ENCODE measurements around the gene CASS4. TPM values are rescaled to one million over a fixed set of nuclear protein-coding genes. Genes with fewer than 3 reads are reported as not detected.

Gene CASS4
- total RNA-seq, 2 experiments from 2014 or later: 17.8 to 18.8 TPM

DNA sequence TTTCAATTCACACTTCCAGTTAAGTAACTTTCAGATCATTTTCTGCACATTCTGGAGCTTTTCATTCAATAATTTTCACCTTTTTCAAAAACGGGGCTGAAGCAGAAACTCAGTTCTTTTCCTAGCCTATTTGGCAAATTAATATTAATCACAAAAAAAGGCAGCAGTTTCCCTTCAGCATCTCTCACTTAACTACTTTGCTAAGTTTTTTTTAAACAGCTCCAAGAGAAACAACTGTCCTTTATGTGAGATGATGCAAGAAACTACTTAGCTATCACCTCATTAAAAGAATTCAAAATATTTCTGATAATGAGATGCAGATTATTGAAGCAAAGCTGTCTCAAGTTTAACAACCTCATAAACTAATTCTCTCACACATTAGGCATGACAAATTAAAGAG, 11.8 kb downstream of the CASS4 start:
- H3K36me3 Mint-ChIP-seq (ENCODE audit: low read depth): peaks cover 56% of the 10 kb centered on the region
- ATAC-seq (no peak), DNase-seq (no peak)
- no peaks in the 10 kb centered on the region for H3K9me3 Mint-ChIP-seq (ENCODE audit: insufficient read depth)
- no peaks in the 10 kb centered on the region for H3K27me3 Mint-ChIP-seq (ENCODE audit: low read depth)
- no peak overlapping the region for H3K27ac Mint-ChIP-seq
- ChIA-PET POLR2A (interaction anchor here (1.5 kb wide), 1 partner anchor 12 kb away, joined by 8 read pairs; the partner anchor contains the start of gene CASS4), CTCF (interaction anchor here (1.2 to 5.4 kb wide), 3 partner anchors 9 to 19 kb away, joined by 3 to 29 read pairs (median 6); partner anchors contain the start of gene CASS4)
- H3K4me3 Mint-ChIP-seq: no peak overlapping the region
- H3K4me1 Mint-ChIP-seq (ENCODE audit: low read depth): peaks cover 67% of the 10 kb centered on the region

DNA sequence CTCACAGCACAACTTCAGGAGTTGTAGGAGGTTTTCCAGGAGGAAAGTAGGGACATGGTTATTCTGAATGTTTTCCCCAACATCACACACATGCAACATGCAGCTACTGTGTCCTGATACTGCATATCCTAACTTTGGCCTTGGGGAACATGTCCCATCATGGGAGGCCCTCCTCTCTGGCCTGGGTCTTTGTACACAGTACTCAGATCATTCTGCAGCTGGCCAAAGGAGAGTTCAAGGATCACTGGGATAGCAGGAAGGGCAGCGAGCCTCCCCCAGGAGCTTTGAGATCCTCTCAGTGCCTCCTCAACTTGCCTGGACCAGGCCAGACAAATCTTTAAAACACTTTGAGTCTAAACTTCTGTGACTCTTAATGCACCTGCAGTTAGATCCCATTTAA, 12.9 kb downstream of the CASS4 start:
- CTCF ChIA-PET: interaction anchor here (1.2 to 5.4 kb wide), 4 partner anchors 8 to 17 kb away, joined by 3 to 29 read pairs (median 5); partner anchors contain the start of gene CASS4
- H3K4me3 Mint-ChIP-seq: no peak overlapping the region
- H3K27me3 Mint-ChIP-seq (ENCODE audit: low read depth): no peaks in the 10 kb centered on the region
- H3K27ac Mint-ChIP-seq: no peak overlapping the region
- H3K4me1 Mint-ChIP-seq (ENCODE audit: low read depth): peaks cover 68% of the 10 kb centered on the region
- POLR2A ChIA-PET: interaction anchor here (1.5 to 1.6 kb wide), 2 partner anchors 9 to 13 kb away, joined by 4 to 8 read pairs; partner anchors contain the start of gene CASS4
- H3K9me3 Mint-ChIP-seq (ENCODE audit: insufficient read depth): no peaks in the 10 kb centered on the region
- DNase-seq (no peak), ATAC-seq (no peak)
- peaks cover 62% of the 10 kb centered on the region for H3K36me3 Mint-ChIP-seq (ENCODE audit: low read depth)

- ATAC-seq (no peak), DNase-seq (no peak)
- Mint-ChIP-seq H3K27ac (no peak overlapping the region), H3K9me3 (ENCODE audit: insufficient read depth) (no peaks in the 10 kb centered on the region), H3K36me3 (ENCODE audit: low read depth) (peaks cover 63% of the 10 kb centered on the region), H3K4me3 (no peak overlapping the region), H3K27me3 (ENCODE audit: low read depth) (no peaks in the 10 kb centered on the region), H3K4me1 (ENCODE audit: low read depth) (peaks cover 70% of the 10 kb centered on the region)
- POLR2A ChIA-PET: interaction anchor here (0.7 to 1.6 kb wide), 2 partner anchors 10 to 14 kb away, joined by 4 read pairs; partner anchors contain the start of gene CASS4
- CTCF ChIA-PET: interaction anchor here (1.0 to 1.4 kb wide), 3 partner anchors 11 to 14 kb away, joined by 3 to 4 read pairs (median 4); partner anchors contain the start of gene CASS4
Observed at GRCh38 chr20:56426026-56426425, 14.0 kb downstream of the CASS4 start.

- CTCF ChIA-PET: interaction anchor here (1.3 kb wide), 1 partner anchor 15 kb away, joined by 4 read pairs; the partner anchor contains the start of gene CASS4
- ATAC-seq (no peak), DNase-seq (no peak)
- Mint-ChIP-seq H3K36me3 (ENCODE audit: low read depth) (peaks cover 61% of the 10 kb centered on the region), H3K27me3 (ENCODE audit: low read depth) (no peaks in the 10 kb centered on the region), H3K9me3 (ENCODE audit: insufficient read depth) (no peaks in the 10 kb centered on the region), H3K4me1 (ENCODE audit: low read depth) (peaks cover 63% of the 10 kb centered on the region), H3K4me3 (no peak overlapping the region), H3K27ac (no peak overlapping the region)
- POLR2A ChIA-PET: no interaction called here
Observed at GRCh38 chr20:56426926-56427325, 14.9 kb downstream of the CASS4 start.

GRCh38 chr20:56427797-56428196, 15.7 kb downstream of the CASS4 start:
- peaks cover 57% of the 10 kb centered on the region for H3K4me1 Mint-ChIP-seq (ENCODE audit: low read depth)
- no peak for DNase-seq
- ATAC-seq: no peak
- no peaks in the 10 kb centered on the region for H3K9me3 Mint-ChIP-seq (ENCODE audit: insufficient read depth)
- H3K27ac Mint-ChIP-seq: peak overlapping the region; percentile 5
- H3K27me3 Mint-ChIP-seq (ENCODE audit: low read depth): no peaks in the 10 kb centered on the region
- ChIA-PET POLR2A (interaction anchor here (0.9 kb wide), 1 partner anchor 8 kb away, joined by 3 read pairs; no protein-coding TSS in a partner anchor), CTCF (interaction anchor here (1.2 to 3.6 kb wide), 2 partner anchors 8 to 15 kb away, joined by 4 to 24 read pairs; no protein-coding TSS in a partner anchor)
- H3K4me3 Mint-ChIP-seq: no peak overlapping the region
- peaks cover 57% of the 10 kb centered on the region for H3K36me3 Mint-ChIP-seq (ENCODE audit: low read depth)

DNA sequence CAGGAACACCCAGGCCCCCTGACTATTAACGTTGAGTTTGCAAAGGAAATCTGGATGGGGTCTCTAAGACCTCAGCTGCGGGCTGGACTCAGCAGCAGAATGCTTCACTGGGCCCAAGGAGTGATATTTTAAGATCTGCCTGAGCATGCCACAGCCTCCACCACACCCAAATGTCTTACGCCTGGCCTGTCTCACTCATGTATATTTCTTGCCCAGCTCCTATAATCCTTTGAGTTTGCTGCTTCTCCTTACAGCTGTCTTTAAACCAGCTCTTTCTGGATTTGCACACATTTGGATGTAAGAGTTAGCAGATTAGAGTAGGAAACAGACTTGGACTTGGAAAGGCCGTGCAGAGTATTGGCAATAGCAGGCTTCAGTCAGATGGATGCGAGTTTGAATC, 16.4 kb downstream of the CASS4 start:
- Mint-ChIP-seq H3K9me3 (ENCODE audit: insufficient read depth) (no peaks in the 10 kb centered on the region), H3K36me3 (ENCODE audit: low read depth) (peaks cover 60% of the 10 kb centered on the region), H3K4me1 (ENCODE audit: low read depth) (peaks cover 57% of the 10 kb centered on the region), H3K4me3 (no peak overlapping the region), H3K27ac (peak overlapping the region; percentile 5), H3K27me3 (ENCODE audit: low read depth) (no peaks in the 10 kb centered on the region)
- POLR2A ChIA-PET: interaction anchor here (0.7 to 0.9 kb wide), 2 partner anchors 9 to 11 kb away, joined by 3 read pairs; no protein-coding TSS in a partner anchor
- CTCF ChIA-PET: interaction anchor here (1.2 to 3.6 kb wide), 2 partner anchors 9 to 14 kb away, joined by 4 to 24 read pairs; no protein-coding TSS in a partner anchor
- DNase-seq: no peak
- ATAC-seq: no peak

DNA sequence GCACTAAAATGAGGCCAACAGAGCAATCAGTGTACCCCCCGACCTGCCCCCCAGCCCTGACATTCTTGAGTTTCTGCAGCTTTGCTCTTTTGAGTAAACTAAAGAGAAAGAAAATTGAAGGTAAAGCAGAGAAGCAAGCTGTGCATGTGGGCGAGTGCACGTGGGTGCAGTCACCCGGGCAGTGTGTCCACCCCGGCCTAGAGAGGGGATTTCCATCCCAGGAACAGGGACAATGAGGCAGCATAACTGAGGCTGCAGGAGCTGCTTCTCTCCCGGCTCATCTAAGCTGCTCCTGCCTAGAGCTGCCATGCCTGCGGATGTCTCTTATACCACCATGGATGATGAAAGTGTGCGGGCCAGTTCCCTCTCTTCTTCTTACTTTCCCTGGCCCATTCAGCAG, 16.8 kb downstream of the CASS4 start:
- no peak for DNase-seq
- H3K4me1 Mint-ChIP-seq (ENCODE audit: low read depth): peaks cover 61% of the 10 kb centered on the region

GRCh38 chr20:56429502-56429901, 17.4 kb downstream of the CASS4 start:
- peak overlapping the region; percentile 68 for H3K4me3 Mint-ChIP-seq
- no peaks in the 10 kb centered on the region for H3K9me3 Mint-ChIP-seq (ENCODE audit: insufficient read depth)
- H3K4me1 Mint-ChIP-seq (ENCODE audit: low read depth): peaks cover 62% of the 10 kb centered on the region
- DNase-seq: no peak
- no peaks in the 10 kb centered on the region for H3K27me3 Mint-ChIP-seq (ENCODE audit: low read depth)
- ATAC-seq: peak; percentile 40
- peaks cover 64% of the 10 kb centered on the region for H3K36me3 Mint-ChIP-seq (ENCODE audit: low read depth)
- peak overlapping the region; percentile 90 for H3K27ac Mint-ChIP-seq
- CTCF ChIA-PET: interaction anchor here (3.6 kb wide), 1 partner anchor 10 kb away, joined by 24 read pairs; no protein-coding TSS in a partner anchor
- POLR2A ChIA-PET: no interaction called here

More for the DNA sequence above, 16.8 kb downstream of the CASS4 start:
- Mint-ChIP-seq H3K9me3 (ENCODE audit: insufficient read depth) (no peaks in the 10 kb centered on the region), H3K27ac (peak overlapping the region; percentile 90), H3K27me3 (ENCODE audit: low read depth) (no peaks in the 10 kb centered on the region), H3K36me3 (ENCODE audit: low read depth) (peaks cover 64% of the 10 kb centered on the region), H3K4me3 (no peak overlapping the region)
- POLR2A ChIA-PET: interaction anchor here (0.7 to 0.9 kb wide), 2 partner anchors 9 to 11 kb away, joined by 3 read pairs; no protein-coding TSS in a partner anchor
- no peak for ATAC-seq
- CTCF ChIA-PET: interaction anchor here (3.6 kb wide), 1 partner anchor 9 kb away, joined by 24 read pairs; no protein-coding TSS in a partner anchor

- ChIA-PET CTCF (interaction anchor here (3.6 kb wide), 1 partner anchor 10 kb away, joined by 24 read pairs; no protein-coding TSS in a partner anchor), POLR2A (interaction anchor here (1.0 kb wide), 1 partner anchor 9 kb away, joined by 3 read pairs; no protein-coding TSS in a partner anchor)
- Mint-ChIP-seq H3K9me3 (ENCODE audit: insufficient read depth) (no peaks in the 10 kb centered on the region), H3K4me3 (peak overlapping the region; percentile 68), H3K27ac (peak overlapping the region; percentile 90), H3K36me3 (ENCODE audit: low read depth) (peaks cover 63% of the 10 kb centered on the region), H3K4me1 (ENCODE audit: low read depth) (peaks cover 59% of the 10 kb centered on the region), H3K27me3 (ENCODE audit: low read depth) (no peaks in the 10 kb centered on the region)
- ATAC-seq (peak; percentile 19), DNase-seq (no peak)
Observed at GRCh38 chr20:56429941-56430340, 17.9 kb downstream of the CASS4 start.

DNA sequence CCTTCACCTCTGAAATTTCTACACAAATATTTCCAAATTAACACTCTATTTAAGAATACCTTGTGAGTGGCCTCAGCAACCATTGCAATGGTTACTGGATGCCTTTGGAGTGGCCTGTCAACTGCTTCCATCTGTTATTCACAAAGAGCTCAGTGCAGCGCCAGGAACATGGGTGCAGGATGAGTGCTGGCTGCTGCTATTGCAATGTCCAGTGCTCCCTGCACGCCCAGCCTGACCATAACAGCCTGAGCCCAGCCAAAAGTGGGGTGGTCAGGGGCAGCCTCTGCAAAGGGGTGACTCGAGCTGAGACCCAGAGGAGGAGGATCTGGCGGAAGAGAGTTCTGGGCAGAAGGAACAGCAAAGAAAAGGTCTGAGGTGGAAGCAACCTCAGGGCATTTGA, 18.4 kb downstream of the CASS4 start:
- H3K27me3 Mint-ChIP-seq (ENCODE audit: low read depth): no peaks in the 10 kb centered on the region
- ATAC-seq: no peak
- no peak for DNase-seq
- no peaks in the 10 kb centered on the region for H3K9me3 Mint-ChIP-seq (ENCODE audit: insufficient read depth)
- ChIA-PET CTCF (interaction anchor here (3.6 kb wide), 1 partner anchor 11 kb away, joined by 24 read pairs; no protein-coding TSS in a partner anchor), POLR2A (interaction anchor here (1.0 kb wide), 1 partner anchor 9 kb away, joined by 3 read pairs; no protein-coding TSS in a partner anchor)
- H3K4me3 Mint-ChIP-seq: peak overlapping the region; percentile 68
- H3K27ac Mint-ChIP-seq: peak overlapping the region; percentile 90
- H3K36me3 Mint-ChIP-seq (ENCODE audit: low read depth): peaks cover 60% of the 10 kb centered on the region
- peaks cover 56% of the 10 kb centered on the region for H3K4me1 Mint-ChIP-seq (ENCODE audit: low read depth)

DNA sequence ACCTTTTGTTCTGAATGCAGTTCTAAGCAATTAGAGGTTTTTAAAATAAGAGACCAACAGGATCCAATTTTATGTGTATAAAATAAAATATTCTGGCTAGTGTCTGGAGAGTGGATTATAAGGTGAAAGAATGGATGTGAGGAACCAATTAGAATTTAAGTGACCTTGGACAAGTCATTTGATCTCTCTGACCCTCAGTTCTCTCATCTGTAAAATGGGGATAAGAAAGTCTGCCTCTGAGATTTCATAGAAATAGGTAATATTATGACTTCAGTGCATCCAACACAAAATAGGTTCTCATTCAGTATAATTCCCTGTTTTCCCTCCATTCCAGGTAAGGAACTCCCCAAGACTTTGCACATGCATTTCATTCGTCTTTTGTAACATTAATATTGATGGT, 18.9 kb downstream of the CASS4 start:
- Mint-ChIP-seq H3K9me3 (ENCODE audit: insufficient read depth) (no peaks in the 10 kb centered on the region), H3K4me3 (no peak overlapping the region), H3K27ac (peak overlapping the region; percentile 90), H3K36me3 (ENCODE audit: low read depth) (peaks cover 60% of the 10 kb centered on the region), H3K27me3 (ENCODE audit: low read depth) (no peaks in the 10 kb centered on the region), H3K4me1 (ENCODE audit: low read depth) (peaks cover 55% of the 10 kb centered on the region)
- POLR2A ChIA-PET: interaction anchor here (1.0 kb wide), 1 partner anchor 8 kb away, joined by 3 read pairs; no protein-coding TSS in a partner anchor
- no peak for DNase-seq
- CTCF ChIA-PET: interaction anchor here (3.6 kb wide), 1 partner anchor 11 kb away, joined by 24 read pairs; no protein-coding TSS in a partner anchor
- ATAC-seq: no peak

DNA sequence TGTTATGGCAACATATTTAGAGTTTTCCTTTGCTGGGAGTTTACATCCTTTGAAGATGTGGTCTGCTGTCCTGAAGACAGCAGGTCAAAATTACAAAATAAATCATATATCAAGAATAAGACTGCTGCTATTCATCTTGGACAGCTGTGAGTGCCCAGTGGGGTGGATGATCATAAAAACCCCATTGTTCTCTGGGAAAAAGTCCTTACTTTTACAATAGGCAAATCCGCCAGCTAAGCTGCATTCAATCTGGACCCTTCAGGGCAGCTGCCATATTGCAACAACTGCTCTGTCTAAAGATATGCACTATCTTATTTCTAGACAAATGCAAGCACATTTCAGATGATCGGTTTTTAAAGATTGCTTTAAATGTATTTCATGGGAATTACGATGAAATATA, 19.4 kb downstream of the CASS4 start:
- ChIA-PET CTCF (interaction anchor here (0.6 kb wide), 1 partner anchor 13 kb away, joined by 3 read pairs; no protein-coding TSS in a partner anchor), POLR2A (no interaction called here)

More for the DNA sequence above, 19.4 kb downstream of the CASS4 start:
- ATAC-seq (no peak), DNase-seq (no peak)
- peaks cover 55% of the 10 kb centered on the region for H3K4me1 Mint-ChIP-seq (ENCODE audit: low read depth)
- H3K4me3 Mint-ChIP-seq: no peak overlapping the region
- no peaks in the 10 kb centered on the region for H3K27me3 Mint-ChIP-seq (ENCODE audit: low read depth)
- peaks cover 59% of the 10 kb centered on the region for H3K36me3 Mint-ChIP-seq (ENCODE audit: low read depth)
- H3K27ac Mint-ChIP-seq: no peak overlapping the region
- no peaks in the 10 kb centered on the region for H3K9me3 Mint-ChIP-seq (ENCODE audit: insufficient read depth)
